NCI-H526 treated with DMSO at 0.1 percent for 48 hours (cell line): ENCODE measurements around the gene MAB21L3.

ENCODE experiments used
- DNase-seq: peaks from one replicate; lab custom pipeline; 2025; lab: John Stamatoyannopoulos, UW

MAB21L3 gene

DNA sequence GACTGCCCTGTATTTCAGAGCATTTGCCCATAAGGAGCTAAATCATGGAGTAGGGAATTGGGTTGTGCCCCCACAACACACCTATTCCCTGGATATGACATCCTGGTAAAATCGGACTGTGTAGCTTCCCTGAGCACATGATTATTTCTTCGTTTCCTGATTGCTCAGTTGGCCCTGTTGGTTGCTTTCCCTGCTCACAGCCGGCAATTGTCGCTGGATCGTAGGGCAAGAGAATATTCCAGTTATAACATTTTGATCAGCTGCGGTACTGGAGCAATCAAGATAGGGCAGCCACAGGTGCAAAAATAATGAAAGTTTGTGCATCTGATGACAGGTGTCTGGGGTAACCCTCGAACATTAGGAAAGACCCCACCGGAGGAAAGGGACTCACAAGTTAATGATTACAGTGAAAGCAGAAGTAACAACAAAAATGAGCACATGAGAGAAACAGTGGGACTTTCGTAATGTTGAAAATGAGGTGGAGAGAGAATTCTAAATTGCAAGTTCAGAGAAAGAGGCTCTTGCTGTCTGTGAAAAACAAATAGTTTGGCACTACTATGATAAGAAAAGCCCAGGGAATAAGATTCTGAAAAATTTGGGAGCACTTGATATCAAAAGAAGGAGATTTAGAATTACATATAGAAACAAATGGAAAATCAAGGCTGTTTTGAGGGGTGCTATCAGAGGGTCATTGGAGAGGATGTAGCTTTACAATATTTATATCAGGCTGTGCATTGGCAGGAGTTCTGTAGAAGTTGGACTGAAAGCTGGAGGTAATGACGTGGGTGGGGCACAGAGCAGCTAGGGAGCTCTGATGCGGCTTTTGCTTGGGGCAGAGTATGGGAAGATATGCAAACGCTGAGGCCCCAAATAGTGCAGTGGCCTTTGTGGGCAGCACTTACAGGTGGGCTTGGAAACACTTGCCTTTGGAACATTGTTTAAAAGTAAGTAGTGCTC, at the start of gene MAB21L3:
Gene MAB21L3, plus strand, starts transcription at position 833 of the 957 bp plus-strand sequence. CDS start 1,217 bp downstream, outside the sequence.
- DNase-seq: peak; percentile 48

DNA sequence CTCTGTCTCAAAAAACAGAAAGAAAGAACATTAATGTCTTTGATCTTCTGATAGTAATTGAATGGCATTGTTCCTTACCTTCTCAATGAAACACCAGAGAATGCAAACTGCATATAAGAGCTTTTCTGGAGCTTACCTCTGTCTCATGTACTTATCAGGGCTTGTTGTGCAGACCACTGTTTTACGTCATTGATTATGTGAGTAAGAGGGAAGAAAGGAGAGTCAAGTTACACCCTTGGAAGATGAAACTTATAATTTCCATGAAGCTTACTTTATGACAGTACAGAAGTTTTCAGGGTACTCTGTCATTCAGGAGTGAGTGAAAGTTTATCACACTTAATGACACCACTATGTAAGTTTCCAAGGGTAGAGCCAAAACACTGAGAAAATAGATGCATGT, 49.0 kb upstream of the MAB21L3 start:
- DNase-seq: no peak

DNA sequence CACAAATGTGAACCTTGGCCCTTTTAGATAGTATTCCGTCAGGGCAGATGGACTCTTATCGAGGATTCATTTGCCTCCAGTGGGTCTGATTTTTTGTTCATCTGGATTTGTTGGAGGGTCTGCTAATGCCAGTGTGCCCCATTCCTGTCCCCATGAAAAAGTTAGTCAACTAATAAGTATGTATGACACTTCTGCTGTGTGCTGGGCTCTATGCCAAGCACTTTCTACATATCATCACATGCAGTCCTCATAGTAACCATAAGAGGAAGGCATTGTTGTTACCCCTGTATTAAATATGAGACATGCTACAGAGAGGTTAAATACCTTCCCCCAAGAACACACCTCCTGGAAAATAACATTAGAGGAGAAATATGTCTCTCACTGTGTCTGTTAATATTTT, 46.6 kb upstream of the MAB21L3 start:
- DNase-seq: no peak

DNA sequence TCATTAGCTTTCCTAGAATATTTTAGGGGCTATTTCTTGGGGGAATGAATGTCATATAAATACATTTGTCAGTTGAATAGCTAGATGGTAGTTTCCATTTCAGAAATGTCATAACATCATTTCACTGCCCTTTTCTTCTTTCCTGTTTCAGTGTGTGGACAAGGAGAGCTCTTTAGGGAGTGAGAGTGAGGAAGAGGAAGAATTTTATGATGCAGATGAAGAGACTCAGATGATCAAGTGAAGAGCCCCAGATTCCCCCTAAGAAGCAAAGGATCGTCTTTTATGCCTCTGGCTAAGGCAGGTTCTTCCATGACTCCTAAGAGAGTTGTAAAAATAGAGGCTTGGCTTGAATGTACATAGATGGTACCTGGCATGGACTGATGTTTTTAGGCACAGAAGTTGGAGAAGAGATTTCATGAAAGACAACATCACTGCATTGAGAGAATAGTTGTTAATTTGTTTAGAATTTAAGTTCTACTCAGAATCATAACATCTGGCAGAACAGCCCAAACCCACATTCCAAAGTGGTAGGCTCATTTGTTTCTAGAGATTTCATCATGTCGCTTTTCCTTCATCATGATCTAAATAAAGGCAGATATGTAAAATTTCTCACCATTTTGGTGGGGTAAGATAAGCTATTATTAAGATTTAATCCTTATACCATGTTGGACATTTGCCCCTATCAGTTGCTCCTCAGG, 44.2 kb upstream of the MAB21L3 start:
- no peak for DNase-seq

- DNase-seq: no peak
These were observed 43.7 kb upstream of the MAB21L3 start for GRCh38 chr1:116067566-116067890.

- no peak for DNase-seq
These were observed 35.6 kb upstream of the MAB21L3 start for GRCh38 chr1:116075575-116075974.

DNA sequence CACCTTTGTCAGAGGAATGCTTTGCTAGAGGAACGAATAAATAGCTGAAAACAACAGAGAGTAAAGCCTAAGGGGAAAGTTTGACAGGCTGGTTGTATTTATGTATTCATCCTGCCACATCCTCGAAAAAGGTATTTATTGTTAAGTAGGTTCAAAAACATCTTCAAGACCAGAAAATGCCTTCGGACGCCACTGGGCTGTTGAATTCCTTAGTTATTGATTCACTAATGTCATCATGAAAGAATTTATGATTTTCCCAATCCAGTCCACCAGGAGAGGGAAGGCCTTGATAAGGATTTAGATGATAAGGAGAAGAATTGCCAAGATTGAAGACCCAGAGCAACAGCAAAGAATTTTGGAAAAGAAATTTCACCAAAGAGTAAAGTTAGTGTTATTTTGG, 35.2 kb upstream of the MAB21L3 start:
- no peak for DNase-seq

- no peak for DNase-seq
These were observed 34.4 kb upstream of the MAB21L3 start for GRCh38 chr1:116076831-116077230.

- no peak for DNase-seq
These were observed 32.4 kb upstream of the MAB21L3 start for GRCh38 chr1:116078699-116079223.

GRCh38 chr1:116087628-116088027, 23.6 kb upstream of the MAB21L3 start:
- no peak for DNase-seq

- no peak for DNase-seq
These were observed 21.3 kb upstream of the MAB21L3 start for GRCh38 chr1:116089870-116090269.

GRCh38 chr1:116091083-116091482, 20.1 kb upstream of the MAB21L3 start:
- no peak for DNase-seq

DNA sequence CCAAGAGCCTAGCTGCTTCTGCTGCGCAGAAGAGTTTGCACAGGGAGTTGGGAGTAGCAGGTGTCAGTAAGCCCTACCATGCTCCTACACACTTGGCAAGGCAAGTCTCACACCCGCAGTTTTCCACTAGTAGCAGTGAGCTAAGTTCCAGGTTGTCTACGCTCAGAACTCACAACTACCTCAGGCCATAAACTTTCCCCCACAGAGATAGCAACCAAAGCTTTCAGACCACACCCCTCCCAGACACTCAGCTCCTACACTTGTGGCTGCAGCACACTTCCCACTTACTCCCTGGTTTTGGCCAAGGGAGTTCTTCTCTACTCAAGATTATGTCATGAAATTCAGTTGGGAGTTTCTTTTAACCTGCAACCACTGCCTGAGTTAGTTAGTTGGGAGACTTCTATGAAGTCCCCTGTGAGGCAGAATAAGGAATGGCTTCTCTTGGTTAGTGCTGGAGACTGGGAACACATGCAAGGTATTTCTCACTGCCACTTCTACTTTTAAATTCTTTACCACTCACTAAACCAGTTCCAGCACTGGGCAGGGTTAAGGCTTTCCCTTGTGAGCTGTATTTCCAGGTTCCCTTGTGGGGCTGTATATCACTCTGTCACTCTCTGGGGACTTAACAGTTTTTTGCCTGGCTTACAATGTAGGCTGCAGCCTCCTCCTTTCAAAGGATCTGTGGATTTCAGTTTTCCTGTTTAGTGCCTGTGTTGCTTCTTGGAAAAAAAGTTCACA, 18.3 kb upstream of the MAB21L3 start:
- DNase-seq: no peak

DNA sequence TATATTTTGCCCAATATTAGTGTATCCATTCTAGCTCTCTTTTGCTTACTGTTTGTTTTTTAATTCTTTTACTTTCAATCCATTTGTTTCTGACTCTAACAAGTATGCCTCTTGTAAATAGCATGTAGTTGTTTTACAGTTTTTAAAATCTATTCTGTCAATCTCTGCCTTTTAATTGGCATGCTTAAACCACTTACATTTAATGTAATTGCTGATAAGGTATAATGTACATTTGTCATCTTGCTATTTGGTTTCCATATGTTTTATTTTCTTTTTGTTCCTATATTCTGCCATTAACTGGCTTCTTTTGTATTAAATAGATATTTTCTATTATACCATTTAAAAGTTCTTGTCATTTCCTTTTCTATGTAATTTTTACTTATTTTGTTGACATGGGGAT, 16.2 kb upstream of the MAB21L3 start:
- no peak for DNase-seq

DNA sequence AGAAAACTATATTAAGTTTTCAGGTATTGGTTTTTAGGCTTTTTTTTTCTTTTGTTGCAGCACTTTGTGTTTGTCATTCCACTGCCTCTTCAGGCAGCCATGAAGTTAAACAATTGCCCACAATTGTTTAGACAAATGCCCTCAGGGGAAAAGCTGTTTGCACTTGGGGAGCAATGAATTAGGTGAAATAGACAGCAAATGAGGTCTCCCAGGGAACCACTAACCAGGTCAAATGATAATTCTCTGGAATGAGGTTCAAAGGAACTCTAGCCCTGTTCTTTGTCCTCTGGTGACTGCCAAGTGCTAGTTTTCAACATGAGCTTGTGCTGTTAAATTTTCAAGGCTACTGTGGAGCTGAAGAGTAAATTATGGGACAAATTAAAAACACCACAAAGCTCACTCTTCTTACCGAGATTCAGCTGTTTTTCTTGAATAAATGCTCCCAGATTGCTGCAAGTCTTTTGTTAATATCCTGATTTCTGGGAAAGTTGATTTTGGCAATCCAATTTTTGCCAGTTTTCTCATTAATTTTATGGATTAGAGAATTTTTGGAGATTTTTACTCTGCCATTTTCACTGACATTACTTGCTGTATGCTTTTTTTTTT, 15.1 kb upstream of the MAB21L3 start:
- DNase-seq: no peak

DNA sequence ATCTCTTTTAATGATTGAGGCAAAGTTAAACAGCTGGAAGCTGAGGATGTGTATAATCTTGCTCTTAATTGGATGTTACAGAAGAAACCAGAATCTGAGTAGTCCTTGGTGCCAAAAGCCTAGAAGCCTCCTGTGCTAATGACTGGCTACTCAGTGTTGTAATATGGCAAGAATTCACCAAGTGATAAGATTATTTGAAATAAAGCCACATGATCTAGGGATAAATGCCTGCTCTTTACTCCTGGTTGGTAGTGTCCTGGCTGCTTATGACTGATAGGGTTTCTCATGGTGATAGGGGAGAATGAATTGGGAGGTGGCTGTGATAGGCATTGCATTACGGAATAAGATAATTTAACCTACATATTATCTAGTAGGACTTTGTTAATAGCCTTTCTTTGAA, 13.6 kb upstream of the MAB21L3 start:
- no peak for DNase-seq

DNA sequence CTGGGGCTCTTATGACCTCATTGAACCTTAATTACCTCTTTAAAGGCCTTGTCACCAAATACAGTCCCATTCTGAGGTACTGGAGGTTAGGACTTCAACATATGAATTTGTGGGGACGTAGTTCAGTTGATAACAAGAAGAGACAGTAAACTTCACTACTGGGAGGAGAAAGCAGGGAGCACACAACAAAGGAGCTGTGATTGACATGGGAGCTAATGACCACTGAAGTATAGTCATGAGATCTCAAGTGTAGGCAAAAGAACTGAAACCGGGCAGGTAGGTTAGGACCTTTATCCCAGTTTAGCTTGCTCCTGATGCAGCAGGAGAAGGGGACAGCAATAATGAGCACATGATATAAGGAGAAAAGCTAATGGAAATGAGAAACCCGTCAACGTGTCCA, 11.8 kb upstream of the MAB21L3 start:
- no peak for DNase-seq

DNA sequence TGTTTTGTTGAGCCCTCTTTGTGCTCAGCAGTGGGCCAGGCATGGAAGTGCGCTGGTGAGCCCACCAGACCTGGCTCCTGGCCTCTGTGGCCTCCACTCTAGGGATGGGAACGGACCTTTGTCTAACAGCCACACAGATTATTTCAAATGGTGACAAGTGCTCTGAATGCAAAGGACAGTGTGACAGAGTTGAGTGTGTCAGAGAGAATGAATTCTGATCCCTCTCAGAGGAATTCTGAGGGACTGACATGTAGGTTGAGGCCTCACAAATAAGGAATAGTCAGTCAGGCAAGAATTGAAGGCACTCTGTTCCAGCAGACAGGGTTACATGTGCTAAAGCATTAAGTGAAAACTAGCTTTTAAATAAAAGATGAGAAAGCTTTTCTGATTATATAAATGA, 11.3 kb upstream of the MAB21L3 start:
- no peak for DNase-seq

GRCh38 chr1:116104667-116105066, 6.5 kb upstream of the MAB21L3 start:
- no peak for DNase-seq

DNA sequence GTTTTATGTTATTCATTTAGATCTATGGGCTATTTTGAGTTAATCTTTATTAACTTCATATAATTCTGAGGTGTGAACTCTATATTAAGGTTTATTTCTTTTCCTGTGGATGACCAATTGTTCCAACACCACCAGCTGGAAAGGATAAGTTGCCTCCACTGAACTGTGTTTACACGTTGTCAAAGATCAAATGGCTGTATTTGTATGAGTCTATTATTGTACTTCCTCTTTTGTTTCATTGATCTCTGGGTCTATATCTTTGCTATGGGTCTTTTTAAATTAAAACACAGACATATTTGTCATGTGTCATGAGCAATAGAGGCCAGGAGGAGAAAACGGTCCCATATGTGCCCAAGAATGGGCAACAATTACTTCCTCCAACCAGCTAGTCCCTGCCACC, 5.2 kb upstream of the MAB21L3 start:
- DNase-seq: no peak

GRCh38 chr1:116106646-116107045, 4.6 kb upstream of the MAB21L3 start:
- DNase-seq: no peak

GRCh38 chr1:116107371-116107770, 3.8 kb upstream of the MAB21L3 start:
- no peak for DNase-seq
